A549 (cell line): Measurements from ENCODE around the gene MINPP1. TPM values are rescaled to one million over a fixed set of nuclear protein-coding genes. Genes with fewer than 3 reads are reported as not detected.

ENCODE experiments used
- ATAC-seq, 2 experiments: fragments of 200-7000 bp in 1 of 2; fragments of >200 bp in 1 of 2; cut with Nextera tagmentation in 1 of 2; cut with Tn5 transposase in 1 of 2; 3 replicates each; pipeline versions ENCODE4 v1.8.0 to v1.9.1; 2018 to 2020; ENCODE audit warnings: mild to moderate bottlenecking in 1 of 2, moderate library complexity in 1 of 2
- CTCF ChIA-PET: fragments of 300-600 bp; sonication (Branson Sonifier 250); formaldehyde crosslinking; extraction: SDS; loops from one replicate; lab custom pipeline; 2021; ENCODE audit warnings: antibody characterized with exemption, inconsistent platforms; lab: Yijun Ruan, JAX
- POLR2A ChIA-PET: fragments of 350-600 bp; formaldehyde crosslinking; extraction: SDS; loops from one replicate; lab custom pipeline; 2021; ENCODE audit warnings: antibody characterized with exemption, inconsistent platforms; lab: Yijun Ruan, JAX
- DNase-seq, 2 experiments: peaks; one replicate each; pipeline versions ENCODE4 v3.0.0 to v3.0.0-alpha.2; 2011 to 2016; ENCODE audit warnings: low read depth in 1 of 2, low spot score in 1 of 2
- FAIRE-seq: peaks from 2 replicates; lab custom pipeline; 2011; peaks lifted over from hg19 to GRCh38; lab: Jason Lieb, UNC
- H3K27ac ChIP-seq, 2 experiments: fragments of >200 bp; sonication (Bioruptor Twin); formaldehyde crosslinking; 3 replicates each; pipeline ENCODE4 v1.5.1; 2016 to 2017
- H3K4me1 ChIP-seq: fragments of >200 bp; sonication (Bioruptor Twin); formaldehyde crosslinking; 3 replicates; pipeline ENCODE4 v1.6.1; 2016
- H3K4me2 ChIP-seq: fragments of >200 bp; sonication (Bioruptor Twin); formaldehyde crosslinking; 3 replicates; pipeline ENCODE4 v1.6.1; 2016
- H3K4me3 ChIP-seq: fragments of >200 bp; sonication (Bioruptor Twin); formaldehyde crosslinking; 3 replicates; pipeline ENCODE4 v1.5.1; 2016
- H3K9me3 ChIP-seq: fragments of >200 bp; sonication (Bioruptor Twin); formaldehyde crosslinking; 3 replicates; pipeline ENCODE4 v1.6.1; 2016
- CBX2 ChIP-seq: fragments of 200-600 bp; sonication (generic); IDR thresholded peaks from 2 replicates; pipeline ENCODE4 v1.6.1; 2016; ENCODE audit warnings: low read depth, mild to moderate bottlenecking, borderline replicate concordance
- CBX8 ChIP-seq: fragments of 200-600 bp; sonication (generic); IDR thresholded peaks from 2 replicates; pipeline ENCODE4 v1.6.1; 2016
- CHD2 ChIP-seq: fragments of 150-350 bp; IDR thresholded peaks from 2 replicates; pipeline ENCODE4 v1.6.1; 2014; ENCODE audit warnings: low read length; ENCODE audit not compliant: partially characterized antibody
- EHF ChIP-seq: fragments of 250-450 bp; sonication (Bioruptor Pico); IDR thresholded peaks from 2 replicates; pipeline ENCODE4 v1.5.0; 2020; ENCODE audit warnings: mild to moderate bottlenecking
- EHMT2 ChIP-seq: fragments of 200-600 bp; sonication (generic); IDR thresholded peaks from 2 replicates; pipeline ENCODE4 v1.6.1; 2016; ENCODE audit warnings: antibody characterized with exemption, low read depth, mild to moderate bottlenecking, moderate library complexity
- ESRRA ChIP-seq: fragments of 150-350 bp; IDR thresholded peaks from 2 replicates; pipeline ENCODE4 v1.6.1; 2014; ENCODE audit warnings: mild to moderate bottlenecking, low read length, borderline replicate concordance
- FOSB ChIP-seq: fragments of 250-450 bp; sonication (Bioruptor Pico); IDR thresholded peaks from 2 replicates; pipeline ENCODE4 v1.5.0; 2020; ENCODE audit warnings: mild to moderate bottlenecking, moderate library complexity
- HEYL ChIP-seq: fragments of 250-450 bp; sonication (Bioruptor Pico); IDR thresholded peaks from 2 replicates; pipeline ENCODE4 v1.8.0; 2021; ENCODE audit warnings: mild to moderate bottlenecking, moderate library complexity
- HOXA7 ChIP-seq: fragments of 250-450 bp; sonication (Bioruptor Pico); IDR thresholded peaks from 2 replicates; pipeline ENCODE4 v1.5.0; 2020; ENCODE audit warnings: mild to moderate bottlenecking, moderate library complexity
- HOXB5 ChIP-seq: fragments of 250-450 bp; sonication (Bioruptor Pico); IDR thresholded peaks from 2 replicates; pipeline ENCODE4 v1.5.0; 2020; ENCODE audit warnings: mild to moderate bottlenecking, moderate library complexity
- JUNB ChIP-seq: fragments of >200 bp; sonication (Bioruptor Twin); formaldehyde crosslinking; IDR thresholded peaks from 2 replicates; pipeline ENCODE4 v1.6.1; 2016
- MAFK ChIP-seq: fragments of 450-650 bp; IDR thresholded peaks from 2 replicates; pipeline ENCODE4 v1.6.1; 2014; ENCODE audit not compliant: partially characterized antibody
- NFE2L2 ChIP-seq: fragments of 150-350 bp; conservative IDR thresholded peaks from 2 replicates; pipeline ENCODE4 v1.6.1; 2014; ENCODE audit warnings: low read length
- NR3C1 ChIP-seq: fragments of >200 bp; sonication (Bioruptor Twin); formaldehyde crosslinking; IDR thresholded peaks from 3 replicates; pipeline ENCODE4 v1.6.1; 2017
- POLR2A ChIP-seq: IDR thresholded peaks from 2 replicates; pipeline ENCODE4 v1.6.1; 2012; ENCODE audit warnings: mild to moderate bottlenecking, low read length
- POLR2AphosphoS2 ChIP-seq: conservative IDR thresholded peaks from 2 replicates; pipeline ENCODE4 v1.6.1; 2012; ENCODE audit warnings: low read length, improper control_type of control experiment, inconsistent platforms
- RAD21 ChIP-seq, 2 experiments: fragments of >200 bp in 1 of 2; sonication (Bioruptor Twin) in 1 of 2; formaldehyde crosslinking in 1 of 2; IDR thresholded peaks in 1 of 2; conservative IDR thresholded peaks in 1 of 2; 2 replicates in 1 of 2; 3 replicates in 1 of 2; pipeline ENCODE4 v1.6.1; 2012 to 2018; ENCODE audit warnings: inconsistent platforms in 1 of 2
- RARB ChIP-seq: fragments of 250-450 bp; sonication (Bioruptor Pico); IDR thresholded peaks from 2 replicates; pipeline ENCODE4 v1.8.0; 2021; ENCODE audit warnings: mild to moderate bottlenecking, moderate library complexity
- RCOR1 ChIP-seq: fragments of 150-350 bp; IDR thresholded peaks from 2 replicates; pipeline ENCODE4 v1.6.1; 2014; ENCODE audit warnings: antibody characterized with exemption, low read length, low read depth
- SMC3 ChIP-seq: fragments of >200 bp; sonication (Bioruptor Twin); formaldehyde crosslinking; IDR thresholded peaks from 3 replicates; pipeline ENCODE4 v1.6.1; 2018; ENCODE audit warnings: inconsistent platforms
- TFCP2L1 ChIP-seq: fragments of 250-450 bp; sonication (Bioruptor Pico); IDR thresholded peaks from 2 replicates; pipeline ENCODE4 v1.5.0; 2021; ENCODE audit warnings: mild to moderate bottlenecking
- TP53 ChIP-seq: fragments of 250-450 bp; sonication (Bioruptor Pico); IDR thresholded peaks from 2 replicates; pipeline ENCODE4 v1.5.0; 2021; ENCODE audit warnings: mild to moderate bottlenecking, moderate library complexity
- ZC3H11A ChIP-seq: fragments of 450-650 bp; IDR thresholded peaks from 2 replicates; pipeline ENCODE4 v1.6.1; 2014; ENCODE audit warnings: antibody characterized with exemption, mild to moderate bottlenecking
- ZFP36 ChIP-seq: fragments of 450-650 bp; IDR thresholded peaks from 2 replicates; pipeline ENCODE4 v1.6.1; 2014; ENCODE audit warnings: borderline replicate concordance; ENCODE audit not compliant: partially characterized antibody
- ZSCAN20 ChIP-seq: fragments of 250-450 bp; sonication (Bioruptor Pico); IDR thresholded peaks from 2 replicates; pipeline ENCODE4 v1.8.0; 2022; ENCODE audit warnings: mild to moderate bottlenecking, moderate library complexity
- WGBS: methylation state at CpG from one replicate; pipeline ENCODE4 v1.1.6; 2017; ENCODE audit errors: missing lambda C conversion rate; 5-methylcytosine and 5-hydroxymethylcytosine counted together
- polyA plus RNA-seq, 4 experiments: library from polyadenylated mRNA; depleted of rRNA in 3 of 4; stranded (reverse); fragments of >200 nt; fragmentation: RNase III in 1 of 4; extraction: RNeasy Plus Mini Kit Qiagen cat#74134 plus additional on column Dnase treatment in 1 of 4; gene quantifications; 2 replicates in 3 of 4; 3 replicates in 1 of 4; pipeline ENCODE4 v1.2.3, GENCODE V29; 2011 to 2017
- TF ChIP-seq, protein P1 (sequence below): fragments of 250-450 bp; sonication (Bioruptor Pico); IDR thresholded peaks from 2 replicates; pipeline ENCODE4 v1.5.0; 2021; ENCODE audit warnings: mild to moderate bottlenecking, moderate library complexity, borderline replicate concordance
- TF ChIP-seq, protein P2 (sequence below): fragments of 200-600 bp; sonication (generic); IDR thresholded peaks from 2 replicates; pipeline ENCODE4 v1.6.1; 2016; ENCODE audit warnings: antibody characterized with exemption, mild to moderate bottlenecking, moderate library complexity
- TF ChIP-seq, protein P3 (sequence below): fragments of >200 bp; sonication (Bioruptor Twin); formaldehyde crosslinking; IDR thresholded peaks from 3 replicates; pipeline ENCODE4 v1.5.1; 2016
- TF ChIP-seq, protein P4 (sequence below): IDR thresholded peaks from 2 replicates; pipeline ENCODE4 v1.6.1; 2012; ENCODE audit warnings: low read depth, borderline replicate concordance
- TF ChIP-seq, protein P5 (sequence below): fragments of >200 bp; sonication (Bioruptor Twin); formaldehyde crosslinking; IDR thresholded peaks from 3 replicates; pipeline ENCODE4 v1.6.1; 2016

The MINPP1 gene
- polyA plus RNA-seq, 2 of the 4 experiments (the other 2 are of a cell fraction): 28.4 to 31.4 TPM

DNA sequence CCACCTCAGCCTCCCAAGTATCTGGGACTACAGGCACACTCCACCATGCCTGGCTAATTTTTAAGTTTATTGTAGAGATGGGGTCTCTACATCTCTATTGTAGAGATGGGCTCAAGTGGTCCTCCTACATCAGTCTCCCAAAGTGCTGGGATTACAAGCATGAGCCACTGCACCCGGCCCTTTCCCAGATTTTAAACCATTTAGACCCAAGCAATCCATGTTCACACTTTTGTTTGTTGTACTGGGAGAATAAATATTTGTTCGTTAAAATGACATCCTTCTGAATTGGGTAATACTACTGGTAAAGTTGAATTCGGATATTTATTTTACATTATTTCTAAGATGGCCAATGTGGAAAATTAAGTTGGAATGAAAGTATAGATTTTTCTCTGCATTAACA is 52.7 kb downstream of the MINPP1 start:
- Histone ChIP-seq H3K27ac (no peak overlapping the region), H3K4me2 (no peak overlapping the region), H3K9me3 (no peaks in the 10 kb centered on the region), H3K4me3 (no peak overlapping the region), H3K4me1 (no peaks in the 10 kb centered on the region)
- ChIA-PET CTCF (no interaction called here), POLR2A (no interaction called here)
- FAIRE-seq (no peak), ATAC-seq (no peak), DNase-seq (no peak)
- TF ChIP-seq HOXA7 (CRISPR knock-in tag) (no peak), POLR2AphosphoS2 (no peak), RARB (CRISPR knock-in tag) (no peak), ESRRA (no peak), TFCP2L1 (CRISPR knock-in tag) (no peak), ZFP36 (no peak), RAD21 (conservative IDR thresholded peaks at IDR 0.05 in 1 of 2, IDR thresholded peaks at IDR 0.05 in 1 of 2) (no peak), POLR2A (no peak), RCOR1 (no peak), ZC3H11A (no peak), HOXB5 (CRISPR knock-in tag) (no peak), CBX8 (no peak), JUNB (no peak), TP53 (CRISPR knock-in tag) (no peak), EHMT2 (no peak), EHF (no peak), HEYL (no peak)
- TF ChIP-seq, protein P1, sequence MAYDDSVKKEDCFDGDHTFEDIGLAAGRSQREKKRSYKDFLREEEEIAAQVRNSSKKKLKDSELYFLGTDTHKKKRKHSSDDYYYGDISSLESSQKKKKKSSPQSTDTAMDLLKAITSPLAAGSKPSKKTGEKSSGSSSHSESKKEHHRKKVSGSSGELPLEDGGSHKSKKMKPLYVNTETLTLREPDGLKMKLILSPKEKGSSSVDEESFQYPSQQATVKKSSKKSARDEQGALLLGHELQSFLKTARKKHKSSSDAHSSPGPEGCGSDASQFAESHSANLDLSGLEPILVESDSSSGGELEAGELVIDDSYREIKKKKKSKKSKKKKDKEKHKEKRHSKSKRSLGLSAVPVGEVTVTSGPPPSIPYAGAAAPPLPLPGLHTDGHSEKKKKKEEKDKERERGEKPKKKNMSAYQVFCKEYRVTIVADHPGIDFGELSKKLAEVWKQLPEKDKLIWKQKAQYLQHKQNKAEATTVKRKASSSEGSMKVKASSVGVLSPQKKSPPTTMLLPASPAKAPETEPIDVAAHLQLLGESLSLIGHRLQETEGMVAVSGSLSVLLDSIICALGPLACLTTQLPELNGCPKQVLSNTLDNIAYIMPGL (CRISPR knock-in tag): no peak
- TF ChIP-seq, protein P2, sequence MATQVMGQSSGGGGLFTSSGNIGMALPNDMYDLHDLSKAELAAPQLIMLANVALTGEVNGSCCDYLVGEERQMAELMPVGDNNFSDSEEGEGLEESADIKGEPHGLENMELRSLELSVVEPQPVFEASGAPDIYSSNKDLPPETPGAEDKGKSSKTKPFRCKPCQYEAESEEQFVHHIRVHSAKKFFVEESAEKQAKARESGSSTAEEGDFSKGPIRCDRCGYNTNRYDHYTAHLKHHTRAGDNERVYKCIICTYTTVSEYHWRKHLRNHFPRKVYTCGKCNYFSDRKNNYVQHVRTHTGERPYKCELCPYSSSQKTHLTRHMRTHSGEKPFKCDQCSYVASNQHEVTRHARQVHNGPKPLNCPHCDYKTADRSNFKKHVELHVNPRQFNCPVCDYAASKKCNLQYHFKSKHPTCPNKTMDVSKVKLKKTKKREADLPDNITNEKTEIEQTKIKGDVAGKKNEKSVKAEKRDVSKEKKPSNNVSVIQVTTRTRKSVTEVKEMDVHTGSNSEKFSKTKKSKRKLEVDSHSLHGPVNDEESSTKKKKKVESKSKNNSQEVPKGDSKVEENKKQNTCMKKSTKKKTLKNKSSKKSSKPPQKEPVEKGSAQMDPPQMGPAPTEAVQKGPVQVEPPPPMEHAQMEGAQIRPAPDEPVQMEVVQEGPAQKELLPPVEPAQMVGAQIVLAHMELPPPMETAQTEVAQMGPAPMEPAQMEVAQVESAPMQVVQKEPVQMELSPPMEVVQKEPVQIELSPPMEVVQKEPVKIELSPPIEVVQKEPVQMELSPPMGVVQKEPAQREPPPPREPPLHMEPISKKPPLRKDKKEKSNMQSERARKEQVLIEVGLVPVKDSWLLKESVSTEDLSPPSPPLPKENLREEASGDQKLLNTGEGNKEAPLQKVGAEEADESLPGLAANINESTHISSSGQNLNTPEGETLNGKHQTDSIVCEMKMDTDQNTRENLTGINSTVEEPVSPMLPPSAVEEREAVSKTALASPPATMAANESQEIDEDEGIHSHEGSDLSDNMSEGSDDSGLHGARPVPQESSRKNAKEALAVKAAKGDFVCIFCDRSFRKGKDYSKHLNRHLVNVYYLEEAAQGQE: no peak
- TF ChIP-seq, protein P3, sequence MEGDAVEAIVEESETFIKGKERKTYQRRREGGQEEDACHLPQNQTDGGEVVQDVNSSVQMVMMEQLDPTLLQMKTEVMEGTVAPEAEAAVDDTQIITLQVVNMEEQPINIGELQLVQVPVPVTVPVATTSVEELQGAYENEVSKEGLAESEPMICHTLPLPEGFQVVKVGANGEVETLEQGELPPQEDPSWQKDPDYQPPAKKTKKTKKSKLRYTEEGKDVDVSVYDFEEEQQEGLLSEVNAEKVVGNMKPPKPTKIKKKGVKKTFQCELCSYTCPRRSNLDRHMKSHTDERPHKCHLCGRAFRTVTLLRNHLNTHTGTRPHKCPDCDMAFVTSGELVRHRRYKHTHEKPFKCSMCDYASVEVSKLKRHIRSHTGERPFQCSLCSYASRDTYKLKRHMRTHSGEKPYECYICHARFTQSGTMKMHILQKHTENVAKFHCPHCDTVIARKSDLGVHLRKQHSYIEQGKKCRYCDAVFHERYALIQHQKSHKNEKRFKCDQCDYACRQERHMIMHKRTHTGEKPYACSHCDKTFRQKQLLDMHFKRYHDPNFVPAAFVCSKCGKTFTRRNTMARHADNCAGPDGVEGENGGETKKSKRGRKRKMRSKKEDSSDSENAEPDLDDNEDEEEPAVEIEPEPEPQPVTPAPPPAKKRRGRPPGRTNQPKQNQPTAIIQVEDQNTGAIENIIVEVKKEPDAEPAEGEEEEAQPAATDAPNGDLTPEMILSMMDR: no peak
- WGBS: 87% methylated on average over 3 of the region's 3 CpGs

DNA sequence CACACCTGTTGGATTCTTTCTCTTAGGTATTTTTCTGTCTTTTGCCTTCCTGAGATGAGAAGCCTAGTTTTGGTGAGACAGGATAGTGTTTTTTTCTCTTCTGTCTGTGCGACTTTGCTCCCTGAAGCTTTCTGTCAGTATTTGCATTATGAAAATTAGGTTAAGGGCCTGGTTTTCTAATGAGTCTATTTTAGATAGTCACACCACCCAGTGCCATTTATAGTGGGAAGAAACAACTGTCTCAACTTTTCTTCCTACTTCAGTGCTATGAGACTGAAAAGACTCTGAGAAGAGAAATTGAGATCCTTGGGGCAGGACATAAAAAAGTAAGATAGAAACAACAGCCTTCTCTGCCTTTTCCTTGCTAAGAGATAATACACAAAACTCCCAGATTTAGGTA is 53.6 kb downstream of the MINPP1 start:
- 84% methylated on average over 1 of the region's 1 CpG for WGBS
- Histone ChIP-seq H3K9me3 (no peaks in the 10 kb centered on the region), H3K4me2 (no peak overlapping the region)
- TF ChIP-seq, protein P4, sequence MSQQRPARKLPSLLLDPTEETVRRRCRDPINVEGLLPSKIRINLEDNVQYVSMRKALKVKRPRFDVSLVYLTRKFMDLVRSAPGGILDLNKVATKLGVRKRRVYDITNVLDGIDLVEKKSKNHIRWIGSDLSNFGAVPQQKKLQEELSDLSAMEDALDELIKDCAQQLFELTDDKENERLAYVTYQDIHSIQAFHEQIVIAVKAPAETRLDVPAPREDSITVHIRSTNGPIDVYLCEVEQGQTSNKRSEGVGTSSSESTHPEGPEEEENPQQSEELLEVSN: no peak
- TF ChIP-seq CBX2: no peak
- no peak for TF ChIP-seq CHD2
- TF ChIP-seq ESRRA: no peak
- no peak for TF ChIP-seq ZSCAN20 (CRISPR knock-in tag)
- TF ChIP-seq, protein P5, sequence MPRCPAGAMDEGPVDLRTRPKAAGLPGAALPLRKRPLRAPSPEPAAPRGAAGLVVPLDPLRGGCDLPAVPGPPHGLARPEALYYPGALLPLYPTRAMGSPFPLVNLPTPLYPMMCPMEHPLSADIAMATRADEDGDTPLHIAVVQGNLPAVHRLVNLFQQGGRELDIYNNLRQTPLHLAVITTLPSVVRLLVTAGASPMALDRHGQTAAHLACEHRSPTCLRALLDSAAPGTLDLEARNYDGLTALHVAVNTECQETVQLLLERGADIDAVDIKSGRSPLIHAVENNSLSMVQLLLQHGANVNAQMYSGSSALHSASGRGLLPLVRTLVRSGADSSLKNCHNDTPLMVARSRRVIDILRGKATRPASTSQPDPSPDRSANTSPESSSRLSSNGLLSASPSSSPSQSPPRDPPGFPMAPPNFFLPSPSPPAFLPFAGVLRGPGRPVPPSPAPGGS: no peak
- TF ChIP-seq NR3C1: no peak
- TF ChIP-seq NFE2L2: no peak
- no peak for TF ChIP-seq FOSB
- no peak for TF ChIP-seq SMC3
- TF ChIP-seq MAFK: no peak
- TF ChIP-seq, all 56 proteins: peak for 0
- FAIRE-seq: no peak
- H3K4me1 ChIP-seq: no peaks in the 10 kb centered on the region
- ChIA-PET POLR2A (no interaction called here), CTCF (no interaction called here)
- H3K4me3 ChIP-seq: no peak overlapping the region
- H3K27ac ChIP-seq: no peak overlapping the region
- DNase-seq: no peak
- no peak for ATAC-seq
